Activated B cell treated with CpG ODN at 0.5 μM for 24 hours (primary cell): ENCODE results near the gene SOHLH2. TPM values are rescaled to one million over a fixed set of nuclear protein-coding genes. Genes with fewer than 3 reads are reported as not detected.

ENCODE experiments used
- ATAC-seq: fragments of 200-7000 bp; cut with Tn5 transposase; one replicate; pipeline ENCODE4 v1.10.0; 2021; ENCODE audit warnings: low read depth, mild to moderate bottlenecking, moderate library complexity
- CTCF ChIA-PET: fragments of 350-600 bp; sonication (Branson Sonifier 250); formaldehyde crosslinking; loops from one replicate; lab custom pipeline; 2021; ENCODE audit warnings: antibody characterized with exemption; lab: Charles Lee
- POLR2A ChIA-PET: fragments of 350-600 bp; sonication (Branson Sonifier 250); formaldehyde crosslinking; loops from one replicate; lab custom pipeline; 2021; ENCODE audit warnings: antibody characterized with exemption; lab: Charles Lee
- DNase-seq: peaks from one replicate; pipeline ENCODE4 v3.0.0; 2022
- H3K27ac Mint-ChIP-seq: one replicate; pipeline ENCODE4 v1.8.0; 2020; ENCODE audit warnings: mixed read lengths
- H3K27me3 Mint-ChIP-seq: one replicate; pipeline ENCODE4 v1.8.0; 2021; ENCODE audit warnings: mixed read lengths
- H3K36me3 Mint-ChIP-seq: one replicate; pipeline ENCODE4 v1.8.0; 2021; ENCODE audit warnings: low read depth, mixed read lengths
- H3K4me1 Mint-ChIP-seq: one replicate; pipeline ENCODE4 v1.8.0; 2021; ENCODE audit warnings: mixed read lengths
- H3K4me3 Mint-ChIP-seq: one replicate; pipeline ENCODE4 v1.8.0; 2020; ENCODE audit warnings: mild to moderate bottlenecking, mixed read lengths
- H3K9me3 Mint-ChIP-seq: one replicate; pipeline ENCODE4 v1.8.0; 2020; ENCODE audit warnings: mixed read lengths
- intact Hi-C: fragments of 100-400 bp; cut with micrococcal nuclease; formaldehyde crosslinking; loops from one replicate; pipeline ENCODE4 v1.15.1; 2024
- total RNA-seq: library from RNA; stranded (reverse); gene quantifications from 2 replicates; pipeline ENCODE4 v1.2.3, GENCODE V29; 2022
- TF ChIP-seq, protein P1 (sequence below): fragments of 200-600 bp; IDR thresholded peaks from one replicate; pipeline ENCODE4 v1.8.0; 2022; ENCODE audit warnings: antibody characterized with exemption, mild to moderate bottlenecking

SOHLH2 gene
- total RNA-seq, 1 donor from 2014 or later = not detected

- CTCF ChIA-PET = no interaction called here
- TF ChIP-seq, protein P1, sequence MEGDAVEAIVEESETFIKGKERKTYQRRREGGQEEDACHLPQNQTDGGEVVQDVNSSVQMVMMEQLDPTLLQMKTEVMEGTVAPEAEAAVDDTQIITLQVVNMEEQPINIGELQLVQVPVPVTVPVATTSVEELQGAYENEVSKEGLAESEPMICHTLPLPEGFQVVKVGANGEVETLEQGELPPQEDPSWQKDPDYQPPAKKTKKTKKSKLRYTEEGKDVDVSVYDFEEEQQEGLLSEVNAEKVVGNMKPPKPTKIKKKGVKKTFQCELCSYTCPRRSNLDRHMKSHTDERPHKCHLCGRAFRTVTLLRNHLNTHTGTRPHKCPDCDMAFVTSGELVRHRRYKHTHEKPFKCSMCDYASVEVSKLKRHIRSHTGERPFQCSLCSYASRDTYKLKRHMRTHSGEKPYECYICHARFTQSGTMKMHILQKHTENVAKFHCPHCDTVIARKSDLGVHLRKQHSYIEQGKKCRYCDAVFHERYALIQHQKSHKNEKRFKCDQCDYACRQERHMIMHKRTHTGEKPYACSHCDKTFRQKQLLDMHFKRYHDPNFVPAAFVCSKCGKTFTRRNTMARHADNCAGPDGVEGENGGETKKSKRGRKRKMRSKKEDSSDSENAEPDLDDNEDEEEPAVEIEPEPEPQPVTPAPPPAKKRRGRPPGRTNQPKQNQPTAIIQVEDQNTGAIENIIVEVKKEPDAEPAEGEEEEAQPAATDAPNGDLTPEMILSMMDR = no peak
- DNase-seq (no peak), ATAC-seq (no peak)
- H3K4me1 Mint-ChIP-seq = no peaks in the 10 kb centered on the region
- no peaks in the 10 kb centered on the region for H3K36me3 Mint-ChIP-seq
- H3K27me3 Mint-ChIP-seq = no peaks in the 10 kb centered on the region
- no peak overlapping the region for H3K4me3 Mint-ChIP-seq
- POLR2A ChIA-PET = no interaction called here
- H3K27ac Mint-ChIP-seq = no peak overlapping the region
- intact Hi-C loops = no loop called here
- H3K9me3 Mint-ChIP-seq = peaks cover 2% of the 10 kb centered on the region
Measured at GRCh38 chr13:36217456-36217855, 3.1 kb upstream of the SOHLH2 start.

DNA sequence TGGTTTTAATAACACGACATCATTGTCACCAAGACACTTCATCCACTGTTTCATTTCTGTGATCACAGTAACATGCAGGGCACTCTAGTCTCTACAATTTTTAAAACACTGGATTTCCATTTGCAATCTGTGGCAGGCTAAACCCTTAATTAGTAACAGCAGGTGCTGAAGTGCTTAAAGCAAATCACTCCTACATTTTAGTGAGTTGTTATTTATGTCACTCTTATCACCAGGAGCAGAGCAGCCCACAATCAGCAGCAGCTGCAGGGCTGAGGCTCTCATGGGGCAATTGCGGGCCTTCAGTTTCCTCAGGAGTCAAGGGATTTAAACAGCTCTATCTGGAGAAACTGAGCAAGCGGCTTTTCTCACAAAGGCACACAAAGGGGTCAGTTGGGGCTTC is 1.6 kb downstream of the SOHLH2 start:
- no peaks in the 10 kb centered on the region for H3K4me1 Mint-ChIP-seq
- ChIA-PET POLR2A (no interaction called here), CTCF (no interaction called here)
- no peak overlapping the region for H3K4me3 Mint-ChIP-seq
- no peaks in the 10 kb centered on the region for H3K36me3 Mint-ChIP-seq
- DNase-seq (no peak), ATAC-seq (no peak)
- TF ChIP-seq, protein P1 = no peak
- H3K9me3 Mint-ChIP-seq = peaks cover 2% of the 10 kb centered on the region
- H3K27ac Mint-ChIP-seq = no peak overlapping the region
- intact Hi-C loops = no loop called here
- no peaks in the 10 kb centered on the region for H3K27me3 Mint-ChIP-seq

DNA sequence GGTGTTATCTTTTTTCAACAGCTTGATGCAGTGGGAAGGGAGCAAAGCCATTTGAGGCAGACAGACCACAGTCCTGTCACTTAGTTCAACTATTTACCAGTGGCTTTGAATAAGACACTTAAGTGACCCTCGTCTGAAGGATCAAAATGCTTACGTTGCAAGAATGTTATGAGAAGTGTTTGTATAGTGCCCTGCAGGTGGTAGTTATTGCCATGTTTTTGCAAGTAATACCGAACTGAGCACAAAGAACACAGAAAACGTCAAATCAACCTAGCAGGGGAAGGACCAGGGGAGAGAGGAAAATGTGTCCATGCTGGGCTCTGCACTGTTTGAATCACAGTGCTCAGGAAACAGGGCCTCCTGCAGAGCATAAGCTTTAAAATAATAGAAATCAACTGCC is 2.8 kb downstream of the SOHLH2 start:
- ChIA-PET CTCF (no interaction called here), POLR2A (no interaction called here)
- TF ChIP-seq, protein P1 = no peak
- ATAC-seq (no peak), DNase-seq (no peak)
- Mint-ChIP-seq H3K27ac (no peak overlapping the region), H3K9me3 (peaks cover 2% of the 10 kb centered on the region), H3K4me3 (no peak overlapping the region), H3K4me1 (no peaks in the 10 kb centered on the region), H3K36me3 (no peaks in the 10 kb centered on the region), H3K27me3 (no peaks in the 10 kb centered on the region)
- intact Hi-C loops = no loop called here

GRCh38 chr13:36210738-36211137 is 3.6 kb downstream of the SOHLH2 start:
- CTCF ChIA-PET = no interaction called here
- Mint-ChIP-seq H3K27ac (no peak overlapping the region), H3K27me3 (no peaks in the 10 kb centered on the region), H3K4me3 (no peak overlapping the region), H3K36me3 (no peaks in the 10 kb centered on the region), H3K9me3 (peaks cover 2% of the 10 kb centered on the region), H3K4me1 (no peaks in the 10 kb centered on the region)
- DNase-seq (no peak), ATAC-seq (no peak)
- TF ChIP-seq, protein P1 = no peak
- intact Hi-C loops = no loop called here
- POLR2A ChIA-PET = no interaction called here

GRCh38 chr13:36207672-36208071 is 6.7 kb downstream of the SOHLH2 start:
- POLR2A ChIA-PET = no interaction called here
- H3K9me3 Mint-ChIP-seq = peaks cover 2% of the 10 kb centered on the region
- no peak for ATAC-seq
- no peak for DNase-seq
- no peak overlapping the region for H3K27ac Mint-ChIP-seq
- no peaks in the 10 kb centered on the region for H3K4me1 Mint-ChIP-seq
- H3K36me3 Mint-ChIP-seq = no peaks in the 10 kb centered on the region
- no peak overlapping the region for H3K4me3 Mint-ChIP-seq
- intact Hi-C loops = no loop called here
- H3K27me3 Mint-ChIP-seq = no peaks in the 10 kb centered on the region
- TF ChIP-seq, protein P1 = no peak
- CTCF ChIA-PET = no interaction called here
